Stimulated activated CD8-positive, alpha-beta memory T cell treated with anti-CD3 and anti-CD28 coated beads, Interleukin-4, amount 100 ng/mL, for 24 hours (primary cell): ENCODE measurements around the gene GDNF.
"Not testable (repeated sequence)": the region's sequence is repeated elsewhere in the genome, so short reads cannot be mapped to it uniquely, and the experiment has no call there.

Experiments used
- DNase-seq: peaks from one replicate; pipeline ENCODE4 v3.0.0-alpha.2; 2020; ENCODE audit warnings: low read depth

Gene GDNF

GRCh38 chr5:37816331-37816730 is 23.5 kb downstream of the GDNF start:
- DNase-seq: no peak

GRCh38 chr5:37815913-37816312 is 23.9 kb downstream of the GDNF start:
- no peak for DNase-seq

GRCh38 chr5:37814699-37815098 is 25.1 kb downstream of the GDNF start:
- DNase-seq: no peak

GRCh38 chr5:37812365-37812764 is 27.5 kb downstream of the GDNF start:
- DNase-seq: no peak

- no peak for DNase-seq
Measured at GRCh38 chr5:37811866-37812265, 28.0 kb downstream of the GDNF start.

- no peak for DNase-seq
Measured at GRCh38 chr5:37810311-37810710, 29.5 kb downstream of the GDNF start.

GRCh38 chr5:37808945-37809344 is 30.9 kb downstream of the GDNF start:
- no peak for DNase-seq

GRCh38 chr5:37807621-37808301 is 32.1 kb downstream of the GDNF start:
- no peak for DNase-seq

- DNase-seq: no peak
Measured at GRCh38 chr5:37807015-37807414, 32.8 kb downstream of the GDNF start.

GRCh38 chr5:37806476-37806875 is 33.4 kb downstream of the GDNF start:
- no peak for DNase-seq

- no peak for DNase-seq
Measured at GRCh38 chr5:37806016-37806415, 33.8 kb downstream of the GDNF start.

- DNase-seq: no peak
Measured at GRCh38 chr5:37804401-37804800, 35.4 kb downstream of the GDNF start.

GRCh38 chr5:37803487-37803886 is 36.4 kb downstream of the GDNF start:
- no peak for DNase-seq

GRCh38 chr5:37801521-37801920 is 38.3 kb downstream of the GDNF start:
- DNase-seq: no peak

GRCh38 chr5:37799865-37800421 is 39.9 kb downstream of the GDNF start:
- no peak for DNase-seq

- not testable (repeated sequence) for DNase-seq
Measured at GRCh38 chr5:37796435-37796834, 43.4 kb downstream of the GDNF start.

- DNase-seq: not testable (repeated sequence)
Measured at GRCh38 chr5:37795292-37795691, 44.5 kb downstream of the GDNF start.

- DNase-seq: no peak
Measured at GRCh38 chr5:37792975-37793631, 46.7 kb downstream of the GDNF start.

GRCh38 chr5:37791321-37791720 is 48.5 kb downstream of the GDNF start:
- DNase-seq: no peak

GRCh38 chr5:37789991-37790390 is 49.9 kb downstream of the GDNF start:
- no peak for DNase-seq

GRCh38 chr5:37787742-37788141 is 52.1 kb downstream of the GDNF start:
- no peak for DNase-seq

GRCh38 chr5:37786862-37787519 is 52.9 kb downstream of the GDNF start:
- DNase-seq: no peak

- no peak for DNase-seq
Measured at GRCh38 chr5:37786416-37786815, 53.4 kb downstream of the GDNF start.
